Measurements from ENCODE around the gene IFI44.

Gene IFI44

DNA sequence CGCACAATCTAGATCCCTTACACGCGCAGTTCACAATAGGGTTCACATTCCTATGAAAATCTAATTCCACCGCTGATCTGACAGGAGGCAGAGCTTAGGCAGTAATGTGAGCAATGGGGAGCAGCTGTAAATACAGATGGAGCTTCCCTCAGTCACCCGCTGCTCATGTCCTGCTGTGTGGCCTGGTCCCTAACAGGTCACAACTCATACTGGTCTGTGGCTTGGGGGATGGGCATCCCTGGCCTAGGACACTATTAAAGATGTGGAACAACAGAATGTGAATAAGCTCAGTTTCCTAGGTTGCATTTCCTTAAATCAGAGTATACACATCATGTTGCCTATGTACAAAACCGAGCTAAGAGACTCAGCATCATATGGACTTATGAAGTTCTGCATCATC is 16.2 kb downstream of the IFI44 start:
- TF ChIP-seq, protein P1, sequence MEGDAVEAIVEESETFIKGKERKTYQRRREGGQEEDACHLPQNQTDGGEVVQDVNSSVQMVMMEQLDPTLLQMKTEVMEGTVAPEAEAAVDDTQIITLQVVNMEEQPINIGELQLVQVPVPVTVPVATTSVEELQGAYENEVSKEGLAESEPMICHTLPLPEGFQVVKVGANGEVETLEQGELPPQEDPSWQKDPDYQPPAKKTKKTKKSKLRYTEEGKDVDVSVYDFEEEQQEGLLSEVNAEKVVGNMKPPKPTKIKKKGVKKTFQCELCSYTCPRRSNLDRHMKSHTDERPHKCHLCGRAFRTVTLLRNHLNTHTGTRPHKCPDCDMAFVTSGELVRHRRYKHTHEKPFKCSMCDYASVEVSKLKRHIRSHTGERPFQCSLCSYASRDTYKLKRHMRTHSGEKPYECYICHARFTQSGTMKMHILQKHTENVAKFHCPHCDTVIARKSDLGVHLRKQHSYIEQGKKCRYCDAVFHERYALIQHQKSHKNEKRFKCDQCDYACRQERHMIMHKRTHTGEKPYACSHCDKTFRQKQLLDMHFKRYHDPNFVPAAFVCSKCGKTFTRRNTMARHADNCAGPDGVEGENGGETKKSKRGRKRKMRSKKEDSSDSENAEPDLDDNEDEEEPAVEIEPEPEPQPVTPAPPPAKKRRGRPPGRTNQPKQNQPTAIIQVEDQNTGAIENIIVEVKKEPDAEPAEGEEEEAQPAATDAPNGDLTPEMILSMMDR (IDR thresholded peaks at IDR 0.05; ENCODE audit: low read length, missing control alignments): no peak
- no peak overlapping the region for H3K4me3 ChIP-seq (replicated peaks; ENCODE audit: low read depth, low read length)
- no peak for DNase-seq (ENCODE audit: low read depth)

GRCh38 chr1:78667939-78668338 is 18.3 kb downstream of the IFI44 start:
- no peak for DNase-seq (ENCODE audit: low read depth)
- TF ChIP-seq, protein P1 (IDR thresholded peaks at IDR 0.05; ENCODE audit: low read length, missing control alignments): no peak

DNA sequence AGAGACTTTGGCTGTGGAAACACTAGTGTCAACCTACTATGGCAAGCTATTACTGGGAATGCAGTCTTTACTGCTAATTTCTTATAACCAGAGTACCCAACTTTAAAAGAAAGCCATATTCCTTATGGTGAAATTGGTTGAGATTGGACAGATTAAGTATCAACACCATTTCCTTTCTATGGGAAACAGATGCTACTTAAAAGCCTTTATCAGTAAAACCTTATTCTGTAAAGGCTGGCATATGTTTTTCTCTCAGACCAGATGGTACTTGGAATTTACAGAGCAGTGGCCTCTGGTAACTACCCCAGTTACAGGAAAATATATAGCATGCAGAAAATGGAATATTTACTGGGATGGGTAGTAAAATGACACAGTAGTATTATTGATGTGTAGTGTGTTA is 18.8 kb downstream of the IFI44 start:
- TF ChIP-seq, protein P1 (IDR thresholded peaks at IDR 0.05; ENCODE audit: low read length, missing control alignments): no peak
- H3K4me3 ChIP-seq (replicated peaks; ENCODE audit: low read depth, low read length): no peak overlapping the region
- no peak for DNase-seq (ENCODE audit: low read depth)

More at GRCh38 chr1:78667939-78668338, 18.3 kb downstream of the IFI44 start:
- no peak overlapping the region for H3K4me3 ChIP-seq (replicated peaks; ENCODE audit: low read depth, low read length)

DNA sequence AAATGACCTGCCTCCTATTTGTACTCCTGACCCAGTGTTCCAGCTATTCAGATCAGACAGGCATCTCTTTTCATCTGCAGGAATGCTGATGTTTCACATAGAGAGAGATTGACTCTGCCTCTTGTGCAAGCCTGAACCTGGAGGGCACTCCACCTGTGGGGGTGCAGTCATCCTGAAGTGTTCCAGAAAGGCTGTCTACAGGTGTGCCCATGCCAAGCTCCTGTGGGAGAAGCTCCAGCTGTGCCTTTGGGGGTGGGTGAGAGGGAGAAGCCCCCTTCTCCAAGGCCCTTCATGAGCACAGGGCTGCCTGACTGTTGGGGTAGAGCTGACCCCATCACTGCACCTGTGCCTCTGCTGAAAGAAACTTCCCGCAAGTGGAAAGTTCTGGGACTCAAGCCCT is 22.8 kb downstream of the IFI44 start:
- no peak for DNase-seq (ENCODE audit: low read depth)
- TF ChIP-seq, protein P1 (IDR thresholded peaks at IDR 0.05; ENCODE audit: low read length, missing control alignments): no peak
- H3K4me3 ChIP-seq (replicated peaks; ENCODE audit: low read depth, low read length): no peak overlapping the region

DNA sequence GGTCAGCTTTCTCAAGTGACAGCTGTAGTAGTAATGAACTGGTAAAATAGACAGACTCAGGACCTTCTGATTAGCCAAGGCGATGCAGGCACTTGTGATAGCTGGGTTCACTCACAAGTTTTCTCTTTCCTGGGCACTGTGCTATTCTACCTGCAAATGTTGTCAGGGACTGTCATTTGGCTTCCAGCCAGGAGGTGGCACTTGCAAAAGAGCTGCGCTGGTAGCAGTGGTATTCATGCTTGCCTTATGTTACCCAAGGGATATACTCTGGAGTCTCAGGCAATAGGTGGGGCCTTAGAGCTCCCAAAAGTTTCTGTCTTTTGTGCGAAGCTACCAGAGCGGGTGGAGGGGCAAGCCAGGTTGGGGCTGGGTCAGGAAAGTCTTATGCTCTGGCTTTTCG is 23.5 kb downstream of the IFI44 start:
- no peak for DNase-seq (ENCODE audit: low read depth)
- TF ChIP-seq, protein P1 (IDR thresholded peaks at IDR 0.05; ENCODE audit: low read length, missing control alignments): no peak
- H3K4me3 ChIP-seq (replicated peaks; ENCODE audit: low read depth, low read length): no peak overlapping the region

DNA sequence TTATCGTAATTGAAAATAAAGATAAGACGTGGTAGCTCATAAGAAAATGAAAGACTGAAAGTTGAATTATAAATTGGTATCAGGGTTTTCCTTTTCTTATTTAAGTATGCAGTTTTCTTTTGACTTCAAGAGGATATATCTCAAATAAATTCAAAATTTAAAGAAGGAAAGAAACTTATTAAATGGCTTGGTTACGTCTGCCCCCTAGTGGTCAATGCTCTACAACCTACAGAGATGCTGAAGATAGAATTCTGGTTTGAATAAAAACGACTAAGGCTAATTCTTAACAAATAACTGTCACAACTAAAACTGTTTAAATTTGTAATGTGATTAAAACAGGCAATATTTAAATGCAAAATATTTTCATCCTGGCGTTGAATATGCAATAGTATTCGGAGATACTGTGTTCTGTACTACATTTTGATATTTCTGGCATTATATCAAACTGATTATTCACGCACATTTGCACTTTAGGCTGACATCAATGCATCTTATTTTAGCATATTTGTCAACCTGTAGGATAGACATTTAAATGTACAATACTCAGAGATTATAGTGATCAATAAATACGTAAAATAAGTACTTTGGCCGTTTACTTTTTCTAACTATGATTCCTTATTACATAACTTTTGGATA is 26.8 kb downstream of the IFI44 start:
- peak; percentile 89 for DNase-seq (ENCODE audit: low read depth)
- TF ChIP-seq, protein P1 (IDR thresholded peaks at IDR 0.05; ENCODE audit: low read length, missing control alignments): peak; percentile 77

GRCh38 chr1:78676993-78677392 is 27.4 kb downstream of the IFI44 start:
- no peak for DNase-seq (ENCODE audit: low read depth)
- no peak overlapping the region for H3K4me3 ChIP-seq (replicated peaks; ENCODE audit: low read depth, low read length)
- TF ChIP-seq, protein P1 (IDR thresholded peaks at IDR 0.05; ENCODE audit: low read length, missing control alignments): no peak

More for the DNA sequence above, 26.8 kb downstream of the IFI44 start:
- H3K4me3 ChIP-seq (replicated peaks; ENCODE audit: low read depth, low read length): no peak overlapping the region

Measured in fibroblast of pulmonary artery (primary cell).